Osteocyte (in vitro differentiated cells): ENCODE measurements around the gene UBE2L3. TPM values are rescaled to one million over a fixed set of nuclear protein-coding genes. Genes with fewer than 3 reads are reported as not detected.

Experiments used
- DNase-seq: peaks from one replicate; pipeline ENCODE4 v3.0.0; 2021; ENCODE audit warnings: mixed read lengths; ENCODE audit not compliant: unreplicated experiment; ENCODE audit errors: extremely low spot score
- H3K27ac Mint-ChIP-seq: one replicate; pipeline ENCODE4 v1.8.0; 2021; ENCODE audit warnings: mild to moderate bottlenecking, mixed read lengths; ENCODE audit not compliant: unreplicated experiment
- H3K27me3 Mint-ChIP-seq: one replicate; pipeline ENCODE4 v1.8.0; 2021; ENCODE audit warnings: mixed read lengths; ENCODE audit not compliant: unreplicated experiment
- H3K36me3 Mint-ChIP-seq: one replicate; pipeline ENCODE4 v1.8.0; 2021; ENCODE audit warnings: mixed read lengths; ENCODE audit not compliant: unreplicated experiment
- H3K4me1 Mint-ChIP-seq: one replicate; pipeline ENCODE4 v1.8.0; 2021; ENCODE audit warnings: mixed read lengths; ENCODE audit not compliant: unreplicated experiment
- H3K4me3 Mint-ChIP-seq: one replicate; pipeline ENCODE4 v1.8.0; 2021; ENCODE audit warnings: mild to moderate bottlenecking, moderate library complexity, mixed read lengths; ENCODE audit not compliant: unreplicated experiment
- H3K9me3 Mint-ChIP-seq: one replicate; pipeline ENCODE4 v1.8.0; 2021; ENCODE audit warnings: mixed read lengths; ENCODE audit not compliant: unreplicated experiment
- CTCF ChIP-seq: fragments of 200-600 bp; sonication (generic); IDR thresholded peaks from 2 replicates; pipeline ENCODE4 v1.5.0; 2021; ENCODE audit warnings: antibody characterized with exemption, mild to moderate bottlenecking, moderate library complexity
- total RNA-seq: library from RNA; stranded (reverse); gene quantifications from 2 replicates; pipeline ENCODE4 v1.2.1, GENCODE V29; 2021

The UBE2L3 gene
- total RNA-seq, 1 donor from 2014 or later, result 57.1 TPM

- peaks cover 44% of the 10 kb centered on the region for H3K4me1 Mint-ChIP-seq
Observed at GRCh38 chr22:21569459-21570170, 2.1 kb downstream of the UBE2L3 start.

GRCh38 chr22:21570398-21570797 is 2.9 kb downstream of the UBE2L3 start:
- no peak for TF ChIP-seq CTCF
- DNase-seq, result no peak
- no peaks in the 10 kb centered on the region for H3K9me3 Mint-ChIP-seq
- H3K27ac Mint-ChIP-seq, result no peak overlapping the region
- no peaks in the 10 kb centered on the region for H3K27me3 Mint-ChIP-seq
- no peak overlapping the region for H3K4me3 Mint-ChIP-seq
- H3K4me1 Mint-ChIP-seq, result peaks cover 51% of the 10 kb centered on the region
- peaks cover 2% of the 10 kb centered on the region for H3K36me3 Mint-ChIP-seq

More at GRCh38 chr22:21569459-21570170, 2.1 kb downstream of the UBE2L3 start:
- Mint-ChIP-seq H3K9me3 (no peaks in the 10 kb centered on the region), H3K27me3 (no peaks in the 10 kb centered on the region), H3K4me3 (peak overlapping the region; percentile 85), H3K27ac (peak overlapping the region; percentile 88), H3K36me3 (peaks cover 2% of the 10 kb centered on the region)
- TF ChIP-seq CTCF, result no peak
- DNase-seq, result no peak

GRCh38 chr22:21571679-21572078 is 4.2 kb downstream of the UBE2L3 start:
- peaks cover 2% of the 10 kb centered on the region for H3K36me3 Mint-ChIP-seq
- H3K9me3 Mint-ChIP-seq, result no peaks in the 10 kb centered on the region
- TF ChIP-seq CTCF, result no peak
- no peaks in the 10 kb centered on the region for H3K27me3 Mint-ChIP-seq
- H3K27ac Mint-ChIP-seq, result no peak overlapping the region
- DNase-seq, result no peak
- no peak overlapping the region for H3K4me3 Mint-ChIP-seq
- peaks cover 54% of the 10 kb centered on the region for H3K4me1 Mint-ChIP-seq

GRCh38 chr22:21573293-21573734 is 5.8 kb downstream of the UBE2L3 start:
- TF ChIP-seq CTCF, result no peak
- DNase-seq, result no peak
- H3K4me3 Mint-ChIP-seq, result no peak overlapping the region
- H3K27ac Mint-ChIP-seq, result no peak overlapping the region
- H3K4me1 Mint-ChIP-seq, result peaks cover 61% of the 10 kb centered on the region
- peaks cover 2% of the 10 kb centered on the region for H3K36me3 Mint-ChIP-seq
- H3K27me3 Mint-ChIP-seq, result no peaks in the 10 kb centered on the region
- no peaks in the 10 kb centered on the region for H3K9me3 Mint-ChIP-seq

- Mint-ChIP-seq H3K9me3 (no peaks in the 10 kb centered on the region), H3K27me3 (no peaks in the 10 kb centered on the region), H3K36me3 (peaks cover 2% of the 10 kb centered on the region), H3K4me3 (no peak overlapping the region), H3K27ac (peak overlapping the region; percentile 39), H3K4me1 (peaks cover 59% of the 10 kb centered on the region)
- TF ChIP-seq CTCF, result no peak
- no peak for DNase-seq
Observed at GRCh38 chr22:21573750-21574494, 6.4 kb downstream of the UBE2L3 start.
